ENCODE data around the gene IQCH.

Gene IQCH

GRCh38 chr15:67501836-67502461 is 247.4 kb downstream of the IQCH start:
- Histone ChIP-seq H3K27ac (ENCODE audit: low read length) (no peak overlapping the region), H3K4me1 (ENCODE audit: control insufficient read depth, insufficient read depth, low read length) (no peaks in the 10 kb centered on the region), H3K4me3 (ENCODE audit: low read length in 2 of 2) (no peak overlapping the region), H3K27me3 (ENCODE audit: control insufficient read depth in 1 of 2, insufficient read depth in 2 of 2, low read length in 2 of 2) (no peaks in the 10 kb centered on the region), H3K36me3 (ENCODE audit: control insufficient read depth in 2 of 2, insufficient read depth in 2 of 2, low read length in 2 of 2) (no peaks in the 10 kb centered on the region), H3K9me3 (ENCODE audit: control insufficient read depth in 2 of 2, low read length in 2 of 2) (no peaks in the 10 kb centered on the region), H3K9ac (ENCODE audit: low read length in 2 of 2) (no peak overlapping the region)

GRCh38 chr15:67504056-67504455 is 249.5 kb downstream of the IQCH start:
- H3K9ac ChIP-seq (ENCODE audit: low read length in 2 of 2), result no peak overlapping the region
- no peaks in the 10 kb centered on the region for H3K4me1 ChIP-seq (ENCODE audit: control insufficient read depth, insufficient read depth, low read length)
- H3K9me3 ChIP-seq (ENCODE audit: control insufficient read depth in 2 of 2, low read length in 2 of 2), result no peaks in the 10 kb centered on the region
- no peak overlapping the region for H3K4me3 ChIP-seq (ENCODE audit: low read length in 2 of 2)
- no peak overlapping the region for H3K27ac ChIP-seq (ENCODE audit: low read length)
- no peaks in the 10 kb centered on the region for H3K27me3 ChIP-seq (ENCODE audit: control insufficient read depth in 1 of 2, insufficient read depth in 2 of 2, low read length in 2 of 2)
- H3K36me3 ChIP-seq (ENCODE audit: control insufficient read depth in 2 of 2, insufficient read depth in 2 of 2, low read length in 2 of 2), result no peaks in the 10 kb centered on the region

- Histone ChIP-seq H3K27ac (ENCODE audit: low read length) (no peak overlapping the region), H3K9me3 (ENCODE audit: control insufficient read depth in 2 of 2, low read length in 2 of 2) (no peaks in the 10 kb centered on the region), H3K27me3 (ENCODE audit: control insufficient read depth in 1 of 2, insufficient read depth in 2 of 2, low read length in 2 of 2) (no peaks in the 10 kb centered on the region), H3K36me3 (ENCODE audit: control insufficient read depth in 2 of 2, insufficient read depth in 2 of 2, low read length in 2 of 2) (no peaks in the 10 kb centered on the region), H3K4me1 (ENCODE audit: control insufficient read depth, insufficient read depth, low read length) (no peaks in the 10 kb centered on the region), H3K4me3 (ENCODE audit: low read length in 2 of 2) (no peak overlapping the region), H3K9ac (ENCODE audit: low read length in 2 of 2) (no peak overlapping the region)
These were observed 250.2 kb downstream of the IQCH start for GRCh38 chr15:67504796-67505195.

GRCh38 chr15:67505675-67506572 is 251.3 kb downstream of the IQCH start:
- H3K36me3 ChIP-seq (ENCODE audit: control insufficient read depth in 2 of 2, insufficient read depth in 2 of 2, low read length in 2 of 2), result peaks cover 0 to 5% of the 10 kb centered on the region in 2 donors
- no peak overlapping the region for H3K9ac ChIP-seq (ENCODE audit: low read length in 2 of 2)
- no peak overlapping the region for H3K27ac ChIP-seq (ENCODE audit: low read length)
- no peaks in the 10 kb centered on the region for H3K9me3 ChIP-seq (ENCODE audit: control insufficient read depth in 2 of 2, low read length in 2 of 2)
- no peaks in the 10 kb centered on the region for H3K27me3 ChIP-seq (ENCODE audit: control insufficient read depth in 1 of 2, insufficient read depth in 2 of 2, low read length in 2 of 2)
- no peaks in the 10 kb centered on the region for H3K4me1 ChIP-seq (ENCODE audit: control insufficient read depth, insufficient read depth, low read length)
- H3K4me3 ChIP-seq (ENCODE audit: low read length in 2 of 2), result no peak overlapping the region

GRCh38 chr15:67506775-67507747 is 252.5 kb downstream of the IQCH start:
- Histone ChIP-seq H3K9ac (ENCODE audit: low read length in 2 of 2) (no peak overlapping the region), H3K36me3 (ENCODE audit: control insufficient read depth in 2 of 2, insufficient read depth in 2 of 2, low read length in 2 of 2) (peaks cover under 1 to 7% of the 10 kb centered on the region in 2 donors), H3K27ac (ENCODE audit: low read length) (no peak overlapping the region), H3K4me1 (ENCODE audit: control insufficient read depth, insufficient read depth, low read length) (no peaks in the 10 kb centered on the region), H3K9me3 (ENCODE audit: control insufficient read depth in 2 of 2, low read length in 2 of 2) (no peaks in the 10 kb centered on the region), H3K4me3 (ENCODE audit: low read length in 2 of 2) (no peak overlapping the region), H3K27me3 (ENCODE audit: control insufficient read depth in 1 of 2, insufficient read depth in 2 of 2, low read length in 2 of 2) (no peaks in the 10 kb centered on the region)

GRCh38 chr15:67508407-67508806 is 253.8 kb downstream of the IQCH start:
- H3K4me3 ChIP-seq (ENCODE audit: low read length in 2 of 2), result no peak overlapping the region
- peaks cover 10 to 14% of the 10 kb centered on the region in 2 donors for H3K36me3 ChIP-seq (ENCODE audit: control insufficient read depth in 2 of 2, insufficient read depth in 2 of 2, low read length in 2 of 2)
- no peak overlapping the region for H3K27ac ChIP-seq (ENCODE audit: low read length)
- no peak overlapping the region for H3K9ac ChIP-seq (ENCODE audit: low read length in 2 of 2)
- no peaks in the 10 kb centered on the region for H3K4me1 ChIP-seq (ENCODE audit: control insufficient read depth, insufficient read depth, low read length)
- H3K27me3 ChIP-seq (ENCODE audit: control insufficient read depth in 1 of 2, insufficient read depth in 2 of 2, low read length in 2 of 2), result no peaks in the 10 kb centered on the region
- no peaks in the 10 kb centered on the region for H3K9me3 ChIP-seq (ENCODE audit: control insufficient read depth in 2 of 2, low read length in 2 of 2)

- Histone ChIP-seq H3K9ac (ENCODE audit: low read length in 2 of 2) (no peak overlapping the region), H3K4me1 (ENCODE audit: control insufficient read depth, insufficient read depth, low read length) (no peaks in the 10 kb centered on the region), H3K9me3 (ENCODE audit: control insufficient read depth in 2 of 2, low read length in 2 of 2) (no peaks in the 10 kb centered on the region), H3K36me3 (ENCODE audit: control insufficient read depth in 2 of 2, insufficient read depth in 2 of 2, low read length in 2 of 2) (peaks cover 14 to 16% of the 10 kb centered on the region in 2 donors), H3K27ac (ENCODE audit: low read length) (no peak overlapping the region), H3K4me3 (ENCODE audit: low read length in 2 of 2) (no peak overlapping the region), H3K27me3 (ENCODE audit: control insufficient read depth in 1 of 2, insufficient read depth in 2 of 2, low read length in 2 of 2) (no peaks in the 10 kb centered on the region)
These were observed 255.3 kb downstream of the IQCH start for GRCh38 chr15:67509918-67510317.

GRCh38 chr15:67510597-67511190 is 256.1 kb downstream of the IQCH start:
- no peak overlapping the region for H3K9ac ChIP-seq (ENCODE audit: low read length in 2 of 2)
- H3K36me3 ChIP-seq (ENCODE audit: control insufficient read depth in 2 of 2, insufficient read depth in 2 of 2, low read length in 2 of 2), result peaks cover 14 to 16% of the 10 kb centered on the region in 2 donors
- no peak overlapping the region for H3K27ac ChIP-seq (ENCODE audit: low read length)
- no peak overlapping the region for H3K4me3 ChIP-seq (ENCODE audit: low read length in 2 of 2)
- H3K27me3 ChIP-seq (ENCODE audit: control insufficient read depth in 1 of 2, insufficient read depth in 2 of 2, low read length in 2 of 2), result no peaks in the 10 kb centered on the region
- H3K4me1 ChIP-seq (ENCODE audit: control insufficient read depth, insufficient read depth, low read length), result no peaks in the 10 kb centered on the region
- no peaks in the 10 kb centered on the region for H3K9me3 ChIP-seq (ENCODE audit: control insufficient read depth in 2 of 2, low read length in 2 of 2)

- Histone ChIP-seq H3K27me3 (ENCODE audit: control insufficient read depth in 1 of 2, insufficient read depth in 2 of 2, low read length in 2 of 2) (no peaks in the 10 kb centered on the region), H3K27ac (ENCODE audit: low read length) (no peak overlapping the region), H3K4me1 (ENCODE audit: control insufficient read depth, insufficient read depth, low read length) (no peaks in the 10 kb centered on the region), H3K4me3 (ENCODE audit: low read length in 2 of 2) (no peak overlapping the region), H3K36me3 (ENCODE audit: control insufficient read depth in 2 of 2, insufficient read depth in 2 of 2, low read length in 2 of 2) (peaks cover 14 to 16% of the 10 kb centered on the region in 2 donors), H3K9ac (ENCODE audit: low read length in 2 of 2) (no peak overlapping the region), H3K9me3 (ENCODE audit: control insufficient read depth in 2 of 2, low read length in 2 of 2) (no peaks in the 10 kb centered on the region)
These were observed 257.0 kb downstream of the IQCH start for GRCh38 chr15:67511606-67512005.

- Histone ChIP-seq H3K27me3 (ENCODE audit: control insufficient read depth in 1 of 2, insufficient read depth in 2 of 2, low read length in 2 of 2) (no peaks in the 10 kb centered on the region), H3K4me1 (ENCODE audit: control insufficient read depth, insufficient read depth, low read length) (no peaks in the 10 kb centered on the region), H3K36me3 (ENCODE audit: control insufficient read depth in 2 of 2, insufficient read depth in 2 of 2, low read length in 2 of 2) (peaks cover 14 to 16% of the 10 kb centered on the region in 2 donors), H3K9ac (ENCODE audit: low read length in 2 of 2) (no peak overlapping the region), H3K27ac (ENCODE audit: low read length) (no peak overlapping the region), H3K9me3 (ENCODE audit: control insufficient read depth in 2 of 2, low read length in 2 of 2) (no peaks in the 10 kb centered on the region), H3K4me3 (ENCODE audit: low read length in 2 of 2) (no peak overlapping the region)
These were observed 257.6 kb downstream of the IQCH start for GRCh38 chr15:67512140-67512539.

Measured in stomach smooth muscle (tissue), 2 donors.